ENCODE data around the gene THSD4. TPM values are rescaled to one million over a fixed set of nuclear protein-coding genes. Genes with fewer than 3 reads are reported as not detected.

The THSD4 gene
- total and polyA plus RNA-seq, 2 of the 8 experiments (the other 6 are each of a cell fraction or from before 2014, with no cell fraction given): 2.5 to 6.2 TPM

DNA sequence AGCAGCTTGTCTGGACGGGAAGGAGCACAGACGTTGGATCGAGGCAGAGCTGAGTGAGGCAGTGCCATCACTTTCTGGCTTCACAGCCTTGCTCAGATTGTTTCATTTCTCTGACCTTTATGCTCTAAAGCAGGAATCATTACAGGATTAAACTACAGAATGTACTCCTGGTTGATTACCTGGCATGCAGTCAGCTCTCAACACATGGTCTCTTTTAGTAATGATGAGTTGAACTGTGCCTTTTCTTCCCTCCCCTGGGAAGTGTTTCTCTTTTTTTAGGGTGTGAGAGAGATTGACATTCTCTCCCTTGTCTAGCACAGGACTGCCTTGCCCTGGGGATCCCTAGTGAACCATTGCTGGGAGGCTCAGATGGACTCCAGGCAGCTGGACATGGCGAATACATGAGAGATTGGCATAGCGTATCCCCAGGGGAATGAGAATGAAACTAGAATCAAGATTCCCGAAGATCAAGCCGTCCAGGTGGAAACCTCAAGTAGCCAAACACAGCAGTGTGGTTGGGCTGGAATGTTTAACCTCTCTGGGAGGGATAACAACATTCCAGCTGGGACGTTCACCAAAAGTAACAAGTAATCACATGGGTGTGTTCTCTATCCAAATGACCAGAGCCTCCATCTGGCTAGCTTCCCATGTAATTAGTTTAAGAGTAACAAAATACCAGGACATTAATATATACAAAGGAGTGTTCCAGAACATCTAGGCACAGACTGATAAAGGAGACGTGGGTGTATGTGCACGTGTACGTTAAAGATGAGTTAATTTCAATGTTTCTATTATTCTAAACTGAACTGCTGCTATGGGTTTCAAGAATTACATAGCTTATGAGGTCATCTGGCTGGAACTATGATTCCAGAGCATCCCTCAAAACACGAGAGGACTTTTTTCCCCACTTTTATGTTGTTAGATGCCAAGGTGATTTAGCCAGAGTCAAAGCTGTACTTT lies 576.5 kb downstream of the THSD4 start:
- H3K27ac ChIP-seq (ENCODE audit: low read depth, low read length): no peak overlapping the region
- H2AK5ac ChIP-seq (ENCODE audit: low read depth, low read length): no peak overlapping the region
- H3K36me3 ChIP-seq (ENCODE audit: control insufficient read depth in 2 of 4, insufficient read depth in 4 of 4, low read length in 3 of 4): no peaks in the 10 kb centered on the region
- no peak overlapping the region for H2BK12ac ChIP-seq (ENCODE audit: low read depth, low read length)
- POLR2A ChIA-PET (ENCODE audit: partially characterized antibody): no interaction called here
- H3K9ac ChIP-seq (replicated peaks in 1 of 4; ENCODE audit: extremely low read depth in 1 of 4, low read depth in 3 of 4, low read length in 3 of 4): no peak overlapping the region
- no peak overlapping the region for H3K4me2 ChIP-seq (ENCODE audit: insufficient read depth in 1 of 2, low read depth in 2 of 2, low read length in 2 of 2)
- H3K23me2 ChIP-seq (ENCODE audit: low read depth, low read length): no peaks in the 10 kb centered on the region; the same call in 1 of the 2 replicates
- TF ChIP-seq YY1 (IDR thresholded peaks at IDR 0.05; ENCODE audit: low read depth, low read length) (no peak), SIN3A (conservative IDR thresholded peaks at IDR 0.05 in 1 of 2, IDR thresholded peaks at IDR 0.05 in 1 of 2; ENCODE audit: low read depth in 1 of 2, low read length in 2 of 2) (no peak), NRF1 (IDR thresholded peaks at IDR 0.05; ENCODE audit: low read depth, low read length) (no peak), TEAD4 (IDR thresholded peaks at IDR 0.05; ENCODE audit: low read depth, low read length) (0 out of 2 replicates have a peak, but pooled peaks have one; percentile 7), CTBP2 (IDR thresholded peaks at IDR 0.05; ENCODE audit: borderline replicate concordance, insufficient read depth, insufficient read length, low read length) (no peak)
- TF ChIP-seq, protein P1, sequence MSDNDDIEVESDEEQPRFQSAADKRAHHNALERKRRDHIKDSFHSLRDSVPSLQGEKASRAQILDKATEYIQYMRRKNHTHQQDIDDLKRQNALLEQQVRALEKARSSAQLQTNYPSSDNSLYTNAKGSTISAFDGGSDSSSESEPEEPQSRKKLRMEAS (IDR thresholded peaks at IDR 0.05): no peak
- no peak overlapping the region for H2BK5ac ChIP-seq (ENCODE audit: low read depth, low read length)
- no peak overlapping the region for H4K91ac ChIP-seq (replicated peaks; ENCODE audit: insufficient read length, low read length)
- no peaks in the 10 kb centered on the region for H3K79me1 ChIP-seq (ENCODE audit: low read depth, low read length)
- no peak overlapping the region for H3K56ac ChIP-seq (replicated peaks; ENCODE audit: insufficient read length, low read depth, low read length)
- H2BK20ac ChIP-seq (ENCODE audit: low read length): no peak overlapping the region
- no peak overlapping the region for H3K14ac ChIP-seq (ENCODE audit: insufficient read length)
- no peak overlapping the region for H3K18ac ChIP-seq (ENCODE audit: extremely low read depth, low read length)
- no peak overlapping the region for H2BK120ac ChIP-seq (replicated peaks; ENCODE audit: low read depth, low read length)
- DNase-seq (ENCODE audit: low read depth in 1 of 2, low spot score in 2 of 2): no peak
- H2BK15ac ChIP-seq (ENCODE audit: low read length): no peak overlapping the region
- WGBS, 2 experiments (ENCODE audit: extremely low coverage in 1 of 2, insufficient coverage in 1 of 2, insufficient read length in 1 of 2, insufficient replicate concordance in 2 of 2, low coverage in 1 of 2, low lambda C conversion rate in 2 of 2, missing lambda C conversion rate in 1 of 2): 92% methylated on average over 12 of the region's 12 CpGs; no CpG with 5 or more reads in 1 of the 2 experiments
- H3K23ac ChIP-seq (ENCODE audit: insufficient read length): no peak overlapping the region
- no peak overlapping the region for H3K4ac ChIP-seq (replicated peaks; ENCODE audit: insufficient read length, low read depth, low read length)
- no peak overlapping the region for H4K5ac ChIP-seq (ENCODE audit: insufficient read length, low read depth, low read length)
- no peak overlapping the region for H4K8ac ChIP-seq (ENCODE audit: extremely low read depth, insufficient read depth, low read length)
- H3K4me1 ChIP-seq (replicated peaks in 1 of 4; ENCODE audit: control insufficient read depth in 3 of 4, insufficient read depth in 4 of 4, low read length in 3 of 4): no peaks in the 10 kb centered on the region
- no peaks in the 10 kb centered on the region for H4K20me1 ChIP-seq (replicated peaks in 1 of 2; ENCODE audit: control insufficient read depth in 1 of 2, insufficient read depth in 2 of 2, low read length in 2 of 2)
- H2AFZ ChIP-seq (ENCODE audit: low read length): no peak overlapping the region
- H3K9me3 ChIP-seq (ENCODE audit: insufficient read depth in 2 of 2, low read depth in 1 of 2, low read length in 1 of 2): 0 out of 4 replicates have a peak, but pooled peaks cover 0 to 2% of the 10 kb centered on the region in 2 experiments
- no peak for FAIRE-seq
- H3K27me3 ChIP-seq (replicated peaks in 1 of 4; ENCODE audit: control insufficient read depth in 3 of 4, extremely low read depth in 1 of 4, insufficient read depth in 3 of 4, low read length in 3 of 4): no peaks in the 10 kb centered on the region; a peak in 1 of 7 replicates
- H3K4me3 ChIP-seq (ENCODE audit: extremely low read depth in 1 of 4, insufficient read depth in 2 of 4, low read depth in 3 of 4, low read length in 4 of 4): no peak overlapping the region
- H3K79me2 ChIP-seq (ENCODE audit: control insufficient read depth in 1 of 2, insufficient read depth in 2 of 2, low read length in 2 of 2): no peaks in the 10 kb centered on the region
- CTCF ChIA-PET (ENCODE audit: partially characterized antibody): interaction anchor here (0.8 to 2.3 kb wide), 5 partner anchors 38 to 117 kb away, joined by 3 to 11 read pairs (median 3); no protein-coding TSS in a partner anchor

Measured in H1 (cell line).